Natural killer cell (primary cell): Measurements from ENCODE around the gene GEN1. TPM values are rescaled to one million over a fixed set of nuclear protein-coding genes. Genes with fewer than 3 reads are reported as not detected.

Experiments
- ATAC-seq, 3 donors: fragments of 150-1000 bp in 2 of 3; fragments of 200-7000 bp in 1 of 3; cut with Tn5 transposase; 1 replicate in 1 of 3; 2 replicates in 2 of 3; pipeline ENCODE4 v1.10.0; 2021; ENCODE audit warnings: mild to moderate bottlenecking in 2 of 3, moderate library complexity in 2 of 3
- DNase-seq, 2 donors: peaks; one replicate each; pipeline versions ENCODE4 v3.0.0 to v3.0.0-alpha.2; 2013 to 2021; ENCODE audit warnings: mixed read lengths in 1 of 2
- H3K27ac ChIP-seq: one replicate; pipeline ENCODE4 v1.5.1; 2013; ENCODE audit warnings: mild to moderate bottlenecking, low read length
- H3K27me3 ChIP-seq: one replicate; pipeline ENCODE4 v1.6.1; 2013; ENCODE audit warnings: low read length; ENCODE audit not compliant: control insufficient read depth, insufficient read depth
- H3K36me3 ChIP-seq: one replicate; pipeline ENCODE4 v1.6.1; 2013; ENCODE audit warnings: low read length; ENCODE audit not compliant: control insufficient read depth, insufficient read depth
- H3K4me1 ChIP-seq: one replicate; pipeline ENCODE4 v1.6.1; 2013; ENCODE audit warnings: low read length; ENCODE audit not compliant: control insufficient read depth, insufficient read depth
- H3K4me3 ChIP-seq: one replicate; pipeline ENCODE4 v1.5.1; 2013; ENCODE audit warnings: low read length
- H3K9me3 ChIP-seq: one replicate; pipeline ENCODE4 v1.6.1; 2013; ENCODE audit warnings: low read length; ENCODE audit not compliant: control insufficient read depth, insufficient read depth
- H3K27ac Mint-ChIP-seq, 2 donors: one replicate each; pipeline ENCODE4 v1.8.0; 2022; ENCODE audit warnings: mild to moderate bottlenecking in 2 of 2, mixed read lengths in 2 of 2, moderate library complexity in 1 of 2
- H3K27me3 Mint-ChIP-seq, 2 donors: one replicate each; pipeline ENCODE4 v1.8.0; 2022; ENCODE audit warnings: low read depth in 2 of 2, mixed read lengths in 2 of 2
- H3K36me3 Mint-ChIP-seq: one replicate; pipeline ENCODE4 v1.8.0; 2022; ENCODE audit warnings: mixed read lengths
- H3K4me1 Mint-ChIP-seq, 2 donors: one replicate each; pipeline ENCODE4 v1.8.0; 2022; ENCODE audit warnings: mixed read lengths in 2 of 2
- H3K4me3 Mint-ChIP-seq: one replicate; pipeline ENCODE4 v1.8.0; 2022; ENCODE audit warnings: mild to moderate bottlenecking, moderate library complexity, mixed read lengths
- H3K9me3 Mint-ChIP-seq, 2 donors: one replicate each; pipeline ENCODE4 v1.8.0; 2022; ENCODE audit warnings: mixed read lengths in 2 of 2
- CTCF ChIP-seq: fragments of 200-600 bp; IDR thresholded peaks from one replicate; pipeline ENCODE4 v1.8.0; 2022; ENCODE audit warnings: antibody characterized with exemption
- WGBS: methylation state at CpG from one replicate; pipeline ENCODE4 v1.1.7; 2013; ENCODE audit warnings: missing lambda C conversion rate; ENCODE audit not compliant: insufficient coverage; 5-methylcytosine and 5-hydroxymethylcytosine counted together
- intact Hi-C: fragments of 100-400 bp; cut with micrococcal nuclease; formaldehyde crosslinking; loops from one replicate; pipeline ENCODE4 v1.14.2; 2022
- total RNA-seq, 4 donors: library from RNA; stranded (reverse); fragments of 120-200 nt in 1 of 4; gene quantifications; one replicate each; pipeline versions ENCODE4 v1.2.3 to v1.2.4, GENCODE V29; 2013 to 2022

GEN1 gene
- total RNA-seq, 3 donors from 2014 or later (not counting 1 experiment from before 2014, with no cell fraction given) = 11.1 to 19.0 (median 17.3) TPM

GRCh38 chr2:17827316-17827715 is 73.4 kb downstream of the GEN1 start:
- peaks cover 24 to 27% of the 10 kb centered on the region in 2 donors for H3K27me3 Mint-ChIP-seq
- H3K27ac ChIP-seq = no peak overlapping the region

GRCh38 chr2:17827785-17828184 is 73.8 kb downstream of the GEN1 start:
- Mint-ChIP-seq H3K9me3 (no peaks in the 10 kb centered on the region), H3K36me3 (no peaks in the 10 kb centered on the region), H3K4me3 (no peak overlapping the region), H3K4me1 (peaks cover 0 to 3% of the 10 kb centered on the region in 2 donors), H3K27ac (no peak overlapping the region), H3K27me3 (peaks cover 24 to 27% of the 10 kb centered on the region in 2 donors)
- Histone ChIP-seq H3K27ac (no peak overlapping the region), H3K9me3 (no peaks in the 10 kb centered on the region), H3K4me3 (no peak overlapping the region), H3K27me3 (no peaks in the 10 kb centered on the region), H3K36me3 (no peaks in the 10 kb centered on the region), H3K4me1 (peaks cover 6% of the 10 kb centered on the region)
- WGBS = 93% methylated on average over 2 of the region's 2 CpGs
- DNase-seq (no peak), ATAC-seq (no peak)
- intact Hi-C loops = no loop called here
- TF ChIP-seq CTCF = no peak

More at GRCh38 chr2:17827316-17827715, 73.4 kb downstream of the GEN1 start:
- Histone ChIP-seq H3K27me3 (no peaks in the 10 kb centered on the region), H3K36me3 (no peaks in the 10 kb centered on the region), H3K4me3 (no peak overlapping the region), H3K4me1 (peaks cover 6% of the 10 kb centered on the region), H3K9me3 (no peaks in the 10 kb centered on the region)
- WGBS = 100% methylated on average over 5 of the region's 5 CpGs
- no peak for TF ChIP-seq CTCF
- no peak for DNase-seq
- intact Hi-C loops = no loop called here
- Mint-ChIP-seq H3K9me3 (no peaks in the 10 kb centered on the region), H3K4me3 (no peak overlapping the region), H3K36me3 (no peaks in the 10 kb centered on the region), H3K4me1 (peaks cover 0 to 3% of the 10 kb centered on the region in 2 donors), H3K27ac (no peak overlapping the region)
- no peak for ATAC-seq

- H3K4me3 Mint-ChIP-seq = no peak overlapping the region
- WGBS = 18% methylated on average over 37 of the region's 37 CpGs
- DNase-seq (peak; percentile 20 to 35), ATAC-seq (peak in 2 of 3 donors; percentile 44 to 60)
- H3K9me3 Mint-ChIP-seq = no peaks in the 10 kb centered on the region
- intact Hi-C loops = no loop called here
- peaks cover 0 to 3% of the 10 kb centered on the region in 2 donors for H3K4me1 Mint-ChIP-seq
- peak; percentile 30 for TF ChIP-seq CTCF
- Histone ChIP-seq H3K27ac (no peak overlapping the region), H3K27me3 (no peaks in the 10 kb centered on the region), H3K9me3 (no peaks in the 10 kb centered on the region), H3K4me3 (no peak overlapping the region), H3K4me1 (peaks cover 6% of the 10 kb centered on the region), H3K36me3 (no peaks in the 10 kb centered on the region)
- H3K36me3 Mint-ChIP-seq = no peaks in the 10 kb centered on the region
- no peak overlapping the region for H3K27ac Mint-ChIP-seq
- peaks cover 22 to 27% of the 10 kb centered on the region in 2 donors for H3K27me3 Mint-ChIP-seq
Observed at GRCh38 chr2:17830053-17831034, 76.4 kb downstream of the GEN1 start.
